HuH-7 (cell line): ENCODE measurements around the gene WNT6.

Experiments
- DNase-seq: peaks from one replicate; pipeline ENCODE4 v3.0.0; 2011; ENCODE audit warnings: low spot score

The WNT6 gene

DNA sequence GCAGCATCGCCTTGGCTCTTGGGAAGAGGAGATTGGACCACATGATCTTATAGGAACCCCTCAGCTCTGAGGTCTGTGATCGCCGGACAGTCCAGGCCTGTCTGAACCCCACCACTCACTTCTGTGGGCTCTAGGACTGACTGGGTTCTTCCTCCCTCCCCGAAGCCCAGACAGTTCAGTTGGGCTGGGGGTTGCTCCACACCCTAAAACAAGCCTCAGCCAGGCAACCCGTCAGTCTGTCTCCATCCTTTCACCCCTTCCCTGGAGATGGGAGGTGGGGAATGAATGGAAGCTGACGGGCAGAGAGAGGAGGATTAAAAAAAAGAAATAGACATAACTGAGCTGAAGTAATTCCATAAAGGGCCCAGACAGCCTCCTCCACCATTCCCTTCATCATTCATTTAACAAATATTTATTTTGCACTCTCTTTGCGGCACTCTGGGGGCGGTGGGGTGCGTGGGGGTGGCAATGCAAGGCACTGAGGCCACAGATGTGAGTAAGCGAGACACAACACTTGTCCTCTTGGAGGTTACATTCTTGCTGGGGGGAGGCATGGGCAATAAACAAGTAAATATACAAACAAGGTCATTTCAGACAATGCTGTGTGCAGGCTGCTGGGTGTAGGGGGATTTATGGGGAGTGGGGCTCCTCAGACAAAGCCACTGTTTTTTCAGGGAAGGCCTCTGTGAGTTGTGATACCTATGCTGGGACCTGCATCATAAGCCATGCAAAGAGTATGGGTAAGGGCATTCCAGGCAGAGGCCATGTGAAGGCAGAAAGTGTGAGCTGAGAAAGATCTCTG, 33.9 kb downstream of the WNT6 start:
- no peak for DNase-seq

DNA sequence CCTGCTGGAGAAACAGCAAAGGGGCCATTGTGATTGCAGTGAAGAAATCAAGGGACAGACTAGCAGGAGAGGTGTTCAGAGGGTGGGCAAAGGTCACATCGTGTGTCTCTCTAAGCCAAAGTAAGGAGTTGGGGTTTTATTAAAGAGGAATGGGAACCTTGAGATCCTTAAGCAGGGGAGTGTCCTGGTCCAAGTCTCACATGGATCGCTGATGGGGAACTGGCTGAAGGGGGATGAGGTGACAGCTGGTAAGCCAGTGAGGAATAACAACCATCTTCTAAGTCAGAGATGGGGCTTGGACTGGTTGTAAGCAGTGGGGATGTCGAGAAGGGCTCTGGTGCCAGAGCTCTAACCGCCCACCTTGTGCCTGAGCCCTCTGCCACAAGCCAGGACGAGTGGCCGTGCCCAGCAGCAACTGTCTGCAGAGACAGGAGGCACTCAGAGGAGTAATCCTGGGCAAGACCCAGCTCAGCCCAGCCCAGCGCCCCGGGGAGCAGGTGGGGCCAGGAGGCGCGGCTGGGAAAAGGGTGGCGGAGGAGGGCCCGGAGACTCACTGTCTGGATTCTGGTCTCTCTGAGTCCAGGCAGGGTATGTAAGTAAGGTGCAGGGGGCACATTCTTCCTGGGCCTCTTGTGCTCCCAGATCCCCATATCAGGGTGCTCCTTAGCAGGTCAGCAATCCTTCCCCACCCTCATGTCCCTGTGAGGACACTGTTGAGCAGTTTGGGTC, 34.7 kb downstream of the WNT6 start:
- no peak for DNase-seq

DNA sequence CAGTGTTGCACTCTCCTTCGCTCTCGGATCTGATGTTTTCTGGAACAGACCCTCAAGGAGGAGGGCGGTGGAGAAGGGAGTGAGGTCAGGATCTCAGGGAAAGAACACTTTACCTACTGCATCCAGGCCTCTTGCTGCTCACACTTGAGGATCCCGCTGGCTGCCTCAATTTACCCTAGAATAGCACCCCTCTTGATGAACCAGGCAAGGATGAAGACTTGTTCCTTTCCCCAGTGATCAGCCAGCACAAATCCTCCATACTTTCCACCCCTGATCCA, 35.2 kb downstream of the WNT6 start:
- DNase-seq = no peak

DNA sequence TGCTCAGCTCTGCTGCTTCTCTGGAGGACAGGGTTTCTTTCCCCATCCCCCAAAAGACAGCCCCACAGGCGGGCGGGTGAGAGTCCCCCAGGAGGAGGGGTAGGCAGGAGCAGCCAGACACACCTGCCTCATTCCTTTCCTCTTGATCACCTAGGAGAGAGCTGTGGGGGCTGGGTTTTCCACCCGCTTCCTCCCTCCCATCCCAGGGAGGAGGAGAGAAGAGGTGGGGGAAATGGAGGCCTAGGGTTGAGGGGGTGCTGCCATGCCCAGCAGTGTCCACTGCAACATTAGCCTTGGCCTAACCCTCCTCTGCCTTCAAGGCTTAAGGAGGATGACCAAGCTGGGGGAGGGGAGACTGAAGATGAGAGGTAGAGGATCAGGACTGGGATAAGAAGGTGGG, 35.7 kb downstream of the WNT6 start:
- no peak for DNase-seq

DNA sequence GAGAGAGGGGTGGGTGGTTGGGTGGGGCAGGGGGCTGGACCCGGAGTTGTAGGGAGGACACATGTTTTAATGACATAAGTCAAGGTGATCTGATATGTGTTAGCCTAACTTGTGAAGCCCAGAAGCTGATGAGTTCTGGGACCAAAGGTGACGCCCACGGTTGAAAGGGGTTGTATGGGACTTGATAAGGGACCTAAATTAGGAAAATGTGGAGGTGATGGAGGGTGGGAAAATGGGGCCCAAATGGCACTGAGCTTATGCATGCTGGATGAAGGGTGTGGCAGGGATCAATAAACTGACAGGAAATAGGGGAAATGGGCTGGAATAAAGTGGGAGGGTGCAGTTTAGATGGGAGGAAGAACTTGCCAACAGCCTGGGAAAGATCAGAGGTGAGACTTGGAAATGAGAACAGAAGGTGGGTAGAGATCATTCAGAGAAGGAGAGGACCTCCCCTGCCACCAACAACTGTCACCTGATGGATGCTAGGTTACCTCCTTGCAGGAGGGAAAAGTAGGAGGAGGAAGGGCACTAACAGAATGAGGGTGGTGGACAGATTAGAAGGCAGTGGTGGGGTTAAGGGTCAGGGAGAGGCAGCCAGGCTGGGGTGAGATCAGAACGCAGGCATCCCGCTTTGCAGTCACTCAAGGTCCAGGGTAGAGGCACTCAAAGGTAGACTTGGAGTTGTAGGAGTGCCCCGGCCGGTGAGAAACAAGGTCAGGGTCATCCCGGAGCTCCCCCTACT, 36.3 kb downstream of the WNT6 start:
- DNase-seq = no peak

DNA sequence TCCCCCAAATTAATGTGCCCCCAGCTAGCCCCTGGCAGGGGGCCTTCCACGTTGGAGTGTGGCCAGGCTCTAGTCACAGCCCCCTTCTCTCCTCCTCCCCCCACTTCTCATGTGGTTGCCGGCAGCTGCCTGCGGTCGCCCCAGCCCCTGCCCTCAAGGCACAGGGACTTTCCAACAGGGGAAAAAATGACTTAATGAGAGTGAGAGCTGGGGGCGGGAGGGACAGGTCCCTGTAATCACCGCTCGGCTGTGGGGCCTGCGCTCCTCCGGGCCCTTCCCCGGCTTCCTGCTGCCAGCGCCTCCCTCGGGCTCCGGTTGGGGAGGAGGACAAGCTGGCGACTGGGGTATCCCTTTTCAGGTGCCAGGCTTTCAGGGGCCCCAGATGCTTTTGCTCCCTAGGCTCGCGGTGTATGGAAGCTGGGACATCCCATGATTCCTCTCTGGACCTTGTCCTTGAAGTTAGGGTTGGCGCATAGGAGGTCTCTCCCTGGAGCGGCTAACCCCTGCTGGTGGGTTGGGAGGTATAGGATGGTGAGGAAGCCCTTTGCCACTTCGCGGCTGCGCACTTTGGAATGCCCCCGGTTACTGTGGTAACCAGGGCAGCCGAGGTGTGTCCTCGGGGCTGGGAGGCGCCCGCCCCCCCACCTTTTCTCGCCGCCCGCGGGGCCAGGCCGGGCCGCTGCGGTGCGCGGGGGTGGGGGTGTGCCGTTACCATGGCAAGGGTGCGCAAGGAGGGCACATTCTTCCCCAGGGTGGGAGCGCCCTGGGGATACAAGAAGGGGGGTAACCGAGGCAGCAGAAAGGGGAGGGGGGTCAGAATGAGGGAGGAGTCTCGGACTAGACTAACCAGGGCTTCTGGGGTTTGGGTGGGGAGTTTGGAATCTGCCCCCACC, 37.1 kb downstream of the WNT6 start:
- DNase-seq = no peak

DNA sequence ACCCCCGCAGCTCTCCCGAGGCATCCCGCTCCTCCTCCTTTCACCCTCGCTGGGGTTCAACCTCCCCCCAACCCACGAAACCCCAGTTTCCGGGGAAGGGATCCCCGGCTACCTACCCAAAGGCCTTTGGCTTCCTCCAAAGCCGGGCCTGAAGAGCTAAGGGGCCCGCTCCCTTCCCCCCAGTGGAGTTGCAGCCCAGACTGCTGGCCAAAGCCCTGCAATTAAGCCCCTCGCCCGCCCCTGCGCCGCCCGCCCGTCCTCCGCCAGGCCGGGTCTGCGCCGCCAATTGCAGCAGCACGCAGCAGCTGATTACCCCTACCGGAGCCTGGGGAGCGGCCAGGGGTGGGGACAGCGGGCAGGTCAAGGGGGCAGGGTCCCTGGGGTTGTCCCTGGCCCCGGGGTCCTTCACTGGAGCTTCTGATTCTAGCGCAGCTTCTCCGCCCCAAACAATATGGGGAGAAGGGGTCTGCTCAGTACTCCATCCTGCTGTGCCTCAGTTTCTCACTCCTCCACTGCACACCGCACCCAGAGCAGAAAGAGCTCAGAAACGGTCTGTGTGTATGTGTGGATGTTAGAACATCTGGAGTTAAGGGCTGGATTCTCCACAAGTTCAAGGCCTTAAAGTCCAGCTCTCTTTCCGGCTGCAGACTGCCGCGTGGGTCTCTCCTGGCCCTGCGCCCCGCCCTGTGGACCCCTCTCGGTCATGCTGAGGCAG, 37.9 kb downstream of the WNT6 start:
- DNase-seq = no peak

DNA sequence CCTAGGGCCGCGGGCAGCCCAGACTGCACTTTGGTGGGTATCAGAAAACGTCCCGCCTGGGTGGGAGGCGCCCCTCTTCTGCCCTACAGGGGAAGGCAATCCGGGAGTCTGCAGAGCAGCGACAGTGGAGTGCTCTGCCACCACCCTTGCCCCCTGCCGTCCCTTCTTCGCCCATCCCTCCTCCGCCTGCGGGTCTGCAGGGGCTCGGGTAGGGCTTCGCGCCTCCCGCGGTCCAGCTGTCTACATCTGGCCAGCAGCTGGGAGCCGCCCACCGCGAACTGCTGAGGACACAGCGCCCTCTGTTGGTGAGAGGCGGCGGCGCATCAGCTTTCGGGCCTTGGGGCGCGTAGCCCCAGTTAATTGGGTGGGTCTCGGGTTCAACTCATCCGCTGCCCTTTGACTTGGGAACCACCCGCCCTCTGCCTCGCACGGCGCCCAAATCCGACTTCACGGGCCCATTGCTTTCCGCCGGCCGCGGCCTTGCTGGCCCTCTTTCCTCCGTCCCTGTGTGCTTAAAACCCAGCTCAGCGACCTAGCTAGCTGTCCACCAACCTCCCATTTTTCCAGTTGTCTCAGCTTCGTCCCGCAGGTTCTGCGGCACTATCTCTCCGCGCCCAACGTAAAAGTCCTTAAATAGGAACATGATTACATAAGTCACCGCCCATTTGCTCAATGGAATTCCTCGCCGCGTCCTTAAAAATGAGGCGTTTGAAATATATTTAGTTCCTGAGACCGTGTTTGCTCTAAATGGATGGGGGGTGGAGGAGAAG, 38.7 kb downstream of the WNT6 start:
- DNase-seq = peak; percentile 86

DNA sequence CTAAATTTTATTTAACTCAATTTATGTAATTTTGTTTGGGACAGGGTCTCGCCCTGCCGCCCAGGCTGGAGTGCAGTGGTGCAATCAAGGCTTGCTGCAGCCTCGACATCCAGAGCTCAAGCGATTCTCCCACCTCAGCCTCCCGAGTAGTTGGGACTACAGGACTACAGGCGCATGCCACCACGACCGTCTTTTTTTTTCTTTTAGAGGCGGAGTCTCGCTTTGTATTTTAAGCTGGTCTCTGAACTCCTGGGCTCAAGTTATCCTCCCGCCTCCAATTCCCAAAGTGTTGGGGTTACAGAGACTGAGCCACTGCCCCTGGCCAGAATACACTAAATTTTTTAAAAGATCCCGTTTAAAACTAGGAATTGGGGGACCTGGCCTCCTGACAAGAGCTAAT, 39.5 kb downstream of the WNT6 start:
- DNase-seq = no peak

DNA sequence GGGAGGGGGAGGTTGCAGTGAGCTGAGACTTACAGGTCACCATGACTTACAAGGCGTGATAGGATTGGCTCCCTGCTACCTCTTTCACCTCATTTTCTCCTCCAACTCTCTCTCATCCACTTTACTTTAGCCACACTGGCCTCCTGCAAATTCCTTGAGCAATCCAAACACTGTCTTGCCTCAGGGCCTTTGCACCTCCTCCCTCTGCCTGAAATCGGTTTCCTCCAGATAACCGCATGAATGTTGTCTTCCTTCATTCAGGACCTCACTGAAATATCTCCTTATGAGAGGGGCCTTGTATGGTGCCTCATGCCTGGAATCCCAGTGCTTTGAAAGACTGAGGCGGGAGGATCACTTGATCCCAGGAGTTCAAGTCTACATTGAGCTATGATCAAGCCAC, 42.8 kb downstream of the WNT6 start:
- DNase-seq = no peak

DNA sequence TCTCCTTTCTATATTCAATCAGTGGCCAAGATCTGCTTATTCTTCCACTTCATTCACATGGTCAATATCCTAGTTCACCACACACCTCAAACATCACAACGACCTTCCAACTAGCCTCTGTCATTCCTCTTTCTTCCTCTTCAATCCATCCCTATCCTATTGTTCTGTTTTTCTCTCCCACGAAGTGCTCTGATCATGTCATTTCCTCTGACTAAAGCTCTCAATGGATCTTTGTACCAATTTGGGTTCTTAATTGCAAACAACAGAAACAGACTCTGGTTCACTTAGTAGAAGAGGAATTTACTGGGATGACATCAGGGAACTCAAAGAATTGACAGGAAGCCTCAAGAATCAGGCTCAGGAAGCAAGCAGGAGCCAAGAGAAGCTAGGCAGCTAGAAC, 44.6 kb downstream of the WNT6 start:
- DNase-seq = no peak

DNA sequence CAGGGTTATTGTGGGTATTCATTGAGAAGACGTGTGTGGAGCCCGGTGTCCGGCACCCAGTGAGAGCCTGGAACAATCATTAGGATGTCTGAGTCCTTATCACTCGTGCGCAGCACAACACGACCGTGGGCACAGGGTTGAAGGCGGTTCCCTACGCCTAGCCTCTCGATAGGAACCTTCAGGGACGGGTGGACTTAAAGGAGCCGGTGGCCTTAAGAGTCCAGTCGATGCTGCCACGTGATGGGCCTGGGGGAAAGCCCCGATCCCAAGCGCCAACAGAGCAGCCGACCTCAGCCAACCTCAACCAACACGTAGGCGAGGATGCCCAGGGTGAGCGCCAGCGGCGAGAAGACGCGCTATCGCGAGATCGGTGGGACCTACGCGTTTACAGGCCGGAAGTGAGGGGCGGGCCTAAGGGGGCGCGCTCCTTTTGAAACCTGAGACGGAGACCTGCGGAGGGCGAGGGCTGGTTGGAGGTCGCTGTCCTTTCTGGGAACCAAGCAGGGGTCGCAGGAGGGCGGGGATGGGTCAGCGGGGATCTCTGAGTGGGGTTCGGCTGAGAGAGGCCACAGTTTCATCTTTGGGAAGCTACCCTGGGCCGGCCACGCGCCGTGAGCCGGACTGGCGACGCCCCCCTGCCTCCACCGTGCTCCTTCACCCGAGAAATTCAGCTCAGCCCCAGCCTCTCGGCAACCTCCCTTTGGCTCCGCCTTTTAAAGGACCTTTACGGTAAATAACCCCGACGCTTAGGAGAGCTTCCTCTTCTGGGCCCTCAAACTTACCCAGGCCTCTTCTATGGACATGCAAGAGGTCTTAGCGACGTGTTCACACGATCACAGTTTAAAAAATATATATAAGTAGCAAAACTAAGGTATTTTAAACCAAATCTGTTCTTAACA, 49.4 kb downstream of the WNT6 start:
- DNase-seq = peak; percentile 90

DNA sequence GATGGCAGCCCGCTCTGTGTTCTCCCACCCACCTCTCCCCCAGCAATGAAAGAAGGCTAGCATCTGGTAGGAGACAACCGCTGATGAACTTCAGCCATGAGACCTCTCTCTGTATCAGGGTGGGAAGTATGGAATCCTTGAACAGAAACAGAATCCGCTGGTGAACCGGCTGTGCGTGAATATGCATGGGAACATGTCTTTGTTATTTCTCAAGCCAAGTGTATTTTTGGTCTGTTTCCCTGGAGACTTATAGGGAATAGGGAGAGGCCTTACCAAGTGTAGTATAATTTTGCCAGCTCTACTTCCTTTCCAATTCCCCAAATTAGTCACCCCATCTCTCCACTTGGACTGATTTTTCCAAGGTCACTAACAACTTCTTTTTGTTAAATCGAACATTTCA, 51.1 kb downstream of the WNT6 start:
- no peak for DNase-seq

DNA sequence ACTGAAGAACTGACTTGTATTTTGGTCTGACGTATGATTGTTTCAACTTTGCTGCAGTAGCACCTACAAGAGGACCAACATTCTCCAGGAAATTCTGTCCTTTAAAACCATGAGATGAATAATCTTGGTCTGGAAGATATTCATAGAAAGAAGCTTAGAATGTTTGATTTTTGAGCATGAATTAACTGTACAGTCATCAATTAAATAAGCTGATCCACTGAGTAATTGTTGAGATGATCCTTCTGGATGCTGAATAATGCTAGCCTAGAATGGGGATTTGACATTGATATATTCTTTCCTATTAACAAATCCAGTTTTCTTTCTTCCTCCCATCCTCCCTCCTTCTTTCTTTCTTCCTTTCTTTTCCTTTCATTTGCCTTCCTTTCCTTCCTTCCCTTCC, 60.9 kb downstream of the WNT6 start:
- no peak for DNase-seq
